ENCODE data around the gene RAF1.

The RAF1 gene

DNA sequence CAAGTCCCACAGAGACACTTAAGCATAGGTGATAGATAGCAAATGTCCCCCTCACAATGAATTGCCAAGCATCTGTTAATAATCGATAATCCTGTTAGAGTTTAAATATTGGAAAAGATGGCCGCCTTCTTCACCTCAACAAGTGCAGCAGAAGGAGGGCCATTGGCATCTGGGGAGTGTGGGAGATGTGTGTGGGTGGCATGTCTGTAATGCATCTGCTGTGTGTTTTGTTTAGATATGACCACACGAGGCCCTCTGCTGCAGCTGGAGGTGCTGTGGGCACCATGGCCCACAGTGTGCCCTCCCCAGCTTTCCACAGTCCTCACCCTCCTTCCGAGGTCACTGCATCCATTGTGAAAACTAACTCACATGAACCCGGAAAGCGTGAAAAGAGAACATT, 94.1 kb downstream of the RAF1 start:
- TF ChIP-seq, protein P1, sequence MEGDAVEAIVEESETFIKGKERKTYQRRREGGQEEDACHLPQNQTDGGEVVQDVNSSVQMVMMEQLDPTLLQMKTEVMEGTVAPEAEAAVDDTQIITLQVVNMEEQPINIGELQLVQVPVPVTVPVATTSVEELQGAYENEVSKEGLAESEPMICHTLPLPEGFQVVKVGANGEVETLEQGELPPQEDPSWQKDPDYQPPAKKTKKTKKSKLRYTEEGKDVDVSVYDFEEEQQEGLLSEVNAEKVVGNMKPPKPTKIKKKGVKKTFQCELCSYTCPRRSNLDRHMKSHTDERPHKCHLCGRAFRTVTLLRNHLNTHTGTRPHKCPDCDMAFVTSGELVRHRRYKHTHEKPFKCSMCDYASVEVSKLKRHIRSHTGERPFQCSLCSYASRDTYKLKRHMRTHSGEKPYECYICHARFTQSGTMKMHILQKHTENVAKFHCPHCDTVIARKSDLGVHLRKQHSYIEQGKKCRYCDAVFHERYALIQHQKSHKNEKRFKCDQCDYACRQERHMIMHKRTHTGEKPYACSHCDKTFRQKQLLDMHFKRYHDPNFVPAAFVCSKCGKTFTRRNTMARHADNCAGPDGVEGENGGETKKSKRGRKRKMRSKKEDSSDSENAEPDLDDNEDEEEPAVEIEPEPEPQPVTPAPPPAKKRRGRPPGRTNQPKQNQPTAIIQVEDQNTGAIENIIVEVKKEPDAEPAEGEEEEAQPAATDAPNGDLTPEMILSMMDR (IDR thresholded peaks at IDR 0.05) = no peak

DNA sequence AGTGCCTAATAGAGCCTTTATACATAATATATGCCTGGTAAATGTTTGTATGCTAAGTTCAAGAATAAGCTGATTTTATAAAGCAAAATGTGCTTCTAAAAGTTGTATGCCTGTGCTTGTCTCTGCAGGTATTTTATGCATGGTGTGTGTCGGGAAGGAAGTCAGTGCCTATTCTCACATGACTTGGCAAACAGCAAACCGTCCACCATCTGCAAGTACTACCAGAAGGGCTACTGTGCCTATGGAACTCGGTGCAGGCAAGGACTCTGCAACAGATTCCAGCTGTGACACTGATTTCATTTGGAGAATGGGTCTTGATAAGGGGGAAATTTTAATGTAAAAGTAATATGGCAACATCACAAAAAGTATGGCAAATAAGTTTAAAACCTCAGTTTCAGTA, 95.2 kb downstream of the RAF1 start:
- TF ChIP-seq, protein P1 (IDR thresholded peaks at IDR 0.05) = no peak

DNA sequence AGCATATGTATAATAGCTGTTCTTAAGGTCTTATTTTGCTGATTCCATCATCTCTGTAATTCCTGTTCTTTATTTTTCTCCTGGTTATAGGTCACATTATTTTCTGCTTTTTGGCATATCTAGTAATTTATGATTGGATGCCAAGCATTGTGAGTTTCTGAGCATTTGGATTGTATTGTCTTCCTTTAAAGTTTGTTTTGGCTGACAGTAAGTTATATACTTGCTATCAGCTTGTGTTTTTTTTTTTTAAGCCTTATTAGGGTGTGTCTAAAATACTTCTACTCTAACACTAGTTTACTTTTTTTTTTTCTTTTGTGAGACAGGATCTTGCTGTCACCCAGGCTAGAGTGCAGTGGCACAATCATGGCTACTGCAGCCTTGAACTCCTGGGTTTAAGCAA, 96.9 kb downstream of the RAF1 start:
- TF ChIP-seq, protein P1 (IDR thresholded peaks at IDR 0.05) = no peak

DNA sequence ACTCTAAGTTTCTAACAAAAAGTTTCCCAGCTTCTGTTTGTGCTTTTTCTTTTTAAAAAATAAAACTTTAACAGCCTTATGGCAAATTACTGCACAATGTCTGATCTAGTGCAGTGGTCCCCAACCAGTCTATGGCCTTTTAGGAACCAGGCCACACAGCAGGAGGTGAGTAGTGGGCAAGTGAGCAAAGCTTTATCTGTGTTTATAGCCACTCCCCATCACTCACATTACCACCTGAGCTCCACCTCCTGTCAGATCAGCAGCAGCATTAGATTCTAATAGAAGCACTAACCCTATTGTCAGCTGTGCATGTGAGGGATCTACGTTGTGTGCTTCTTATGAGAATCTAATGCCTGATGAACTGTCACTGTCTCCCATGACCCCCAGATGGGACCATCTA, 101.5 kb downstream of the RAF1 start:
- TF ChIP-seq, protein P1 (IDR thresholded peaks at IDR 0.05) = no peak

DNA sequence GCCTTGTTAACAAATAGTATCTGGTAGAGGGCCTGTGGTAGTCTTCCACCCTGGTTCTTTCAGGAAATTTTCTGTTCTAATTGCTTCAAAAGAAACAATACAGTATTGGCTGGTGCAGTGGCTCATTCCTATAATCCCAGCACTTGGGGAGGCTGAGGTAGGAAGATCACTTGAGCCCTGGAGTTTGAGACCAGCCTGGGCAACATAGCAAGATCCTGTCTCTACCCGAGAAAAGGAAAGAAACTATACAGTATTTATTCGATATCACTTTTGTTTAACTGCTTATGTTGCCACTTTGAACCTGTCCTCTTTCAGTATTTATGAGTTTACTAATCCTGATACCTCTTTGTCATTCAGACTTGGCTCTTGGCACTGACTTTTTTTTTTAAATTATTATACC, 102.5 kb downstream of the RAF1 start:
- TF ChIP-seq, protein P1 (IDR thresholded peaks at IDR 0.05) = no peak

DNA sequence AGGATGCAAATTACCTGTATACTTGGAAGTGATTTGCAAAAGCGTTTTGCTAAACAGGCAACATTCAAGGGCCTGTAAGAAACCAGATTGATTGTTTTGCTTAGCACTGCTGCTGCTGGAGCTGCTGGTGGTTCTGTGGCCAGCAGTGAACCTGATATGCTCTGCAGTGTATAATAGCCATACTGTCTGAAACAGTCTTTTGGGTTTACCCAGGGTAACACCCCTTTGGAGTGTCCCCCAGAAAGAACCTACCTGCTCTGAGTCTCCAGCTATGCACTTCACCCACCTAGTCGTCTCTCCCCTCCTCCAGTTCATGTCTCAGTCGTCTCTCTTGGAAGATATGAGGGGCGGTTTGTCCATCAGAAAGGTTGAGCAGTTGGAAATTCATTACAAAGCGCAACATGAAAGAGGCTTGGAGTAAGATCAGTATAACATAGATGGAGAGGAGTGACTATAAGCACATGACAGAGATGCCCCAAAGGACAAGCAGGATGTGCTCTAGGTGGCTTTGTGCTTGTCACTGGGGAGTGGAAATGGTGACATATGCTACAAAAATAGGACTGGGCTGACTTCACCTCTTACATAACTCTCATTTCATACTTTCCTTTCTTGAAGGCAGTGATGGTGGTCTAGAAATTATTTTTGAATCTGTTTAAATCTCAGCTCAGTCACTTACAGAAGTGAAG, 103.3 kb downstream of the RAF1 start:
- TF ChIP-seq, protein P1 (IDR thresholded peaks at IDR 0.05) = no peak

DNA sequence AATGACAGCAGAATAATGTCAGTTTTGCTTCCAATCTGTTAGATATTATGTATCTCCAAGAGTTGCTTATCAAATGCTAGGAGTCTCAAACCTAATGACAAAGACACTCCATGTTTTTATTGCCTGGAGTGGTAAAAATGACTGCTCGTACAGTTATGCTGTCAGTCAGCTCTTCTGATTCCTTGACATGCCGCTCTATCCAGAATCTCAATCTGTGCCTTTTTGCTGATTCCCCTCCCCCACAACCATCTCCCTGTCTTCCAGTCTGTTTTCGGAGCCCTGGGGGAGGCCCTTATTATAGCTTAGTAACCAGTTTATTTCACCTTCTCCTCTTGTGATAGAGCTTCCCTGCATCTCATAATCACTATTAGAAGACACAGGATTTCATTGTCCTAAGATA, 104.4 kb downstream of the RAF1 start:
- TF ChIP-seq, protein P1 (IDR thresholded peaks at IDR 0.05) = no peak

DNA sequence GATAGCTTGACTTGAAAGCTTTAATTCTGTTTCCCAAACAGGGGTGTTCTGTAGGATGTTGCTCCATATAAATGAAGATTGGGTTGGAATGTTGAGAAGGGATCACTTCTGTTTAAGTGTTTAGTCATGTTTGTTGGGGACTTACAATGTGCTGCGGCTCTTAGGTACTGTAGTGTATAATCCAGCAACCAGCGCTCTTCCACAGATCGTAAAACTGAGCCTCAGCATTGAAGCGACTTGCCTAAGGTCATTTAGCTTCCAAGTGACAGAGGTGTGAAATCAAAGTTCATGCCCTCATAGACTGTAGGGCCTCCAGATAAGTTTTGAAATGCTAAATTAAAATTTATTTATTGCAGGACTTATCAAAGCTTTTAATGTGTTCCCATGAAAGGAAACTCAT, 105.2 kb downstream of the RAF1 start:
- TF ChIP-seq, protein P1 (IDR thresholded peaks at IDR 0.05) = no peak

All from LNCAP (cell line).